ENCODE data around the gene NID2. TPM values are rescaled to one million over a fixed set of nuclear protein-coding genes. Genes with fewer than 3 reads are reported as not detected.

NID2 gene
- total and polyA plus RNA-seq, 2 of the 4 experiments (the other 2 are of a cell fraction) = 101 to 303 TPM

GRCh38 chr14:52007211-52007610 lies 61.6 kb downstream of the NID2 start:
- Histone ChIP-seq H3K4me3 (ENCODE audit: insufficient read depth, low read depth, low read length) (no peak overlapping the region), H2AK5ac (ENCODE audit: low read depth, low read length) (no peak overlapping the region), H3K36me3 (ENCODE audit: control insufficient read depth, insufficient read depth, low read length) (peaks cover 64% of the 10 kb centered on the region), H3K23ac (ENCODE audit: low read depth, low read length) (no peak overlapping the region), H3K18ac (ENCODE audit: low read depth, low read length) (no peak overlapping the region), H2AK9ac (replicated peaks; ENCODE audit: low read depth, low read length, poor library complexity) (no peak overlapping the region), H2BK20ac (ENCODE audit: low read depth, low read length) (no peak overlapping the region), H3K4me1 (ENCODE audit: control insufficient read depth, insufficient read depth, low read length) (no peaks in the 10 kb centered on the region), H3K9ac (ENCODE audit: low read depth, low read length) (no peak overlapping the region), H4K5ac (ENCODE audit: low read depth, low read length) (no peak overlapping the region), H3K9me1 (ENCODE audit: insufficient read depth, low read length) (peaks cover 9% of the 10 kb centered on the region), H3K56ac (ENCODE audit: extremely low read depth, insufficient read depth, low read length) (no peak overlapping the region), H4K8ac (ENCODE audit: low read depth in 2 of 2, low read length in 2 of 2) (no peak overlapping the region), H3K14ac (replicated peaks; ENCODE audit: low read depth, low read length) (no peak overlapping the region), H4K91ac (ENCODE audit: insufficient read depth, low read depth, low read length) (no peak overlapping the region), H3K4ac (ENCODE audit: low read depth, low read length) (no peak overlapping the region), H4K20me1 (ENCODE audit: insufficient read depth, low read length) (0 out of 2 replicates have a peak, but pooled peaks cover 2% of the 10 kb centered on the region), H2BK5ac (ENCODE audit: low read depth, low read length, poor library complexity, severe bottlenecking) (no peak overlapping the region), H3K4me2 (ENCODE audit: low read depth, low read length) (no peak overlapping the region), H3K27ac (ENCODE audit: insufficient read depth, low read length) (no peak overlapping the region), H3K79me1 (ENCODE audit: low read depth in 1 of 2, low read length in 2 of 2) (peaks cover 39 to 62% of the 10 kb centered on the region in 2 experiments), H2BK120ac (ENCODE audit: low read depth, low read length) (no peak overlapping the region), H2BK15ac (ENCODE audit: low read depth, low read length) (no peak overlapping the region), H3K27me3 (ENCODE audit: control insufficient read depth, insufficient read depth, low read length) (no peaks in the 10 kb centered on the region), H2AFZ (replicated peaks; ENCODE audit: low read length, poor library complexity) (no peak overlapping the region), H3K9me3 (ENCODE audit: control insufficient read depth, insufficient read depth, low read length) (no peaks in the 10 kb centered on the region)
- in situ Hi-C loops (cut with MboI; ENCODE audit: low sequenced_read_pairs) = loop anchor here (25.0 kb wide), 1 partner anchor 705 kb away; the partner anchor contains the start of gene PSMC6
- POLR2A ChIA-PET (ENCODE audit: unreplicated experiment) = interaction anchor here (0.6 kb wide), 1 partner anchor 190 kb away, joined by 3 read pairs; no protein-coding TSS in a partner anchor
- CTCF ChIA-PET = interaction anchor here (1.9 kb wide), 1 partner anchor 124 kb away, joined by 4 read pairs; no protein-coding TSS in a partner anchor
- BruUV-seq (replicated peaks) = no TSS peak
- no peak for ATAC-seq (ENCODE audit: low read depth)
- dilution Hi-C loops (cut with HindIII; ENCODE audit: low sequenced_read_pairs, unreplicated experiment) = no loop called here
- intact Hi-C loops (cut with micrococcal nuclease) = no loop called here
- DNase-seq = no peak
- TF ChIP-seq RFX5 (IDR thresholded peaks at IDR 0.05; ENCODE audit: low read depth, low read length) (no peak), NFE2L2 (IDR thresholded peaks at IDR 0.05; ENCODE audit: low read depth, low read length) (no peak), MAZ (IDR thresholded peaks at IDR 0.05; ENCODE audit: borderline replicate concordance, low read depth, low read length) (no peak), SMC3 (IDR thresholded peaks at IDR 0.05; ENCODE audit: low read depth, low read length) (no peak), CEBPB (IDR thresholded peaks at IDR 0.05; ENCODE audit: low read depth, low read length) (no peak), CHD1 (IDR thresholded peaks at IDR 0.05; ENCODE audit: low read depth, low read length) (no peak), USF2 (IDR thresholded peaks at IDR 0.05; ENCODE audit: low read depth, low read length) (no peak), FOS (IDR thresholded peaks at IDR 0.05; ENCODE audit: low read depth, low read length) (no peak), POLR2A (IDR thresholded peaks at IDR 0.05; ENCODE audit: low read depth, low read length) (no peak), RAD21 (IDR thresholded peaks at IDR 0.05; ENCODE audit: low read length) (no peak), MXI1 (IDR thresholded peaks at IDR 0.05; ENCODE audit: borderline replicate concordance, low read depth, low read length) (no peak), MAFK (IDR thresholded peaks at IDR 0.05; ENCODE audit: low read depth, low read length) (no peak), BHLHE40 (IDR thresholded peaks at IDR 0.05; ENCODE audit: low read depth, low read length) (no peak), RCOR1 (IDR thresholded peaks at IDR 0.05; ENCODE audit: insufficient replicate concordance, low read length) (no peak)
- TF ChIP-seq, protein P1, sequence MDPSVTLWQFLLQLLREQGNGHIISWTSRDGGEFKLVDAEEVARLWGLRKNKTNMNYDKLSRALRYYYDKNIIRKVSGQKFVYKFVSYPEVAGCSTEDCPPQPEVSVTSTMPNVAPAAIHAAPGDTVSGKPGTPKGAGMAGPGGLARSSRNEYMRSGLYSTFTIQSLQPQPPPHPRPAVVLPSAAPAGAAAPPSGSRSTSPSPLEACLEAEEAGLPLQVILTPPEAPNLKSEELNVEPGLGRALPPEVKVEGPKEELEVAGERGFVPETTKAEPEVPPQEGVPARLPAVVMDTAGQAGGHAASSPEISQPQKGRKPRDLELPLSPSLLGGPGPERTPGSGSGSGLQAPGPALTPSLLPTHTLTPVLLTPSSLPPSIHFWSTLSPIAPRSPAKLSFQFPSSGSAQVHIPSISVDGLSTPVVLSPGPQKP (IDR thresholded peaks at IDR 0.05; ENCODE audit: borderline replicate concordance, low read depth, low read length) = no peak
- WGBS, 2 experiments (ENCODE audit: extremely low coverage in 2 of 2, insufficient read length in 1 of 2) = no CpG with 5 or more reads among the region's 1 CpG
